Chondrocyte (in vitro differentiated cells): ENCODE results near the gene EXD3. TPM values are rescaled to one million over a fixed set of nuclear protein-coding genes. Genes with fewer than 3 reads are reported as not detected.

ENCODE experiments used
- DNase-seq: peaks from one replicate; pipeline ENCODE4 v3.0.0; 2021; ENCODE audit warnings: mixed read lengths, low spot score
- H3K27ac Mint-ChIP-seq: one replicate; pipeline ENCODE4 v1.8.0; 2021; ENCODE audit warnings: mild to moderate bottlenecking, moderate library complexity, mixed read lengths; ENCODE audit not compliant: unreplicated experiment
- H3K27me3 Mint-ChIP-seq: 2 replicates; pipeline ENCODE4 v1.8.0; 2021; ENCODE audit warnings: low read depth, mixed read lengths
- H3K36me3 Mint-ChIP-seq: 2 replicates; pipeline ENCODE4 v1.8.0; 2021; ENCODE audit warnings: low read depth, mixed read lengths
- H3K4me1 Mint-ChIP-seq: 2 replicates; pipeline ENCODE4 v1.8.0; 2021; ENCODE audit warnings: low read depth, mild to moderate bottlenecking, mixed read lengths
- H3K4me3 Mint-ChIP-seq: one replicate; pipeline ENCODE4 v1.8.0; 2021; ENCODE audit warnings: mild to moderate bottlenecking, moderate library complexity, mixed read lengths; ENCODE audit not compliant: unreplicated experiment
- H3K9me3 Mint-ChIP-seq: 2 replicates; pipeline ENCODE4 v1.8.0; 2021; ENCODE audit warnings: low read depth, mixed read lengths
- CTCF ChIP-seq: fragments of 200-600 bp; sonication (generic); IDR thresholded peaks from 2 replicates; pipeline ENCODE4 v1.5.0; 2021; ENCODE audit warnings: antibody characterized with exemption, mild to moderate bottlenecking, moderate library complexity
- total RNA-seq: library from RNA; stranded (reverse); gene quantifications from 3 replicates; pipeline ENCODE4 v1.2.1, GENCODE V29; 2021

EXD3 gene
- total RNA-seq, 1 donor from 2014 or later = 11.6 TPM

- peak overlapping the region; percentile 73 for H3K4me3 Mint-ChIP-seq
- no peak for TF ChIP-seq CTCF
- no peaks in the 10 kb centered on the region for H3K36me3 Mint-ChIP-seq
- H3K27me3 Mint-ChIP-seq = peaks cover 2% of the 10 kb centered on the region
- DNase-seq = no peak
- H3K27ac Mint-ChIP-seq = peak overlapping the region; percentile 47
- peaks cover 30% of the 10 kb centered on the region for H3K4me1 Mint-ChIP-seq
- H3K9me3 Mint-ChIP-seq = no peaks in the 10 kb centered on the region
Observed at GRCh38 chr9:137300567-137301080, 122.3 kb downstream of the EXD3 start.

DNA sequence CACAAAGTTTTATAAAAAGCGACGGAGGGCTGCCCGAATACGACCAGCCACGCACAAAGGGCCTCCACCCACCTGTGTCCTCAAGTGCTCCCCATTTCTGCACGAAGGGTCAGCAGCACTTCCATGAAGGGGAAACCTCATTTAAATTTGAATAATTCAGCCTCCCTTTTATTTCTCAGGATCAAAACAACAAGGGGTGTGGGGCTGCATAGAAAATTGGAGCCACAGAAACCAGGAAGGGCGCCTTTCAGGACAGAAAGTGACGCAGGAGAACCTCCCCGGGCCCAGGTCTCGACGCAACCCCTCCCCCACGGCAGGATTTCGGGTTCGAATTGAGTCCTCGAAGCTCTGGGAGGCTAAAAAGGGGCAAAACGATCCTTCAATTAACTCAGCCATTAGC, 123.0 kb downstream of the EXD3 start:
- peaks cover 2% of the 10 kb centered on the region for H3K27me3 Mint-ChIP-seq
- H3K27ac Mint-ChIP-seq = no peak overlapping the region

GRCh38 chr9:137299203-137299565, 123.8 kb downstream of the EXD3 start:
- no peak for TF ChIP-seq CTCF
- H3K4me3 Mint-ChIP-seq = no peak overlapping the region
- peaks cover 2% of the 10 kb centered on the region for H3K27me3 Mint-ChIP-seq
- no peak overlapping the region for H3K27ac Mint-ChIP-seq
- H3K9me3 Mint-ChIP-seq = no peaks in the 10 kb centered on the region
- H3K36me3 Mint-ChIP-seq = no peaks in the 10 kb centered on the region
- DNase-seq = no peak
- peaks cover 21% of the 10 kb centered on the region for H3K4me1 Mint-ChIP-seq

More for the DNA sequence above, 123.0 kb downstream of the EXD3 start:
- no peaks in the 10 kb centered on the region for H3K9me3 Mint-ChIP-seq
- DNase-seq = no peak
- TF ChIP-seq CTCF = no peak
- peaks cover 23% of the 10 kb centered on the region for H3K4me1 Mint-ChIP-seq
- no peaks in the 10 kb centered on the region for H3K36me3 Mint-ChIP-seq
- peak overlapping the region; percentile 54 for H3K4me3 Mint-ChIP-seq

- no peaks in the 10 kb centered on the region for H3K36me3 Mint-ChIP-seq
- H3K4me1 Mint-ChIP-seq = peaks cover 21% of the 10 kb centered on the region
- no peak for TF ChIP-seq CTCF
- H3K9me3 Mint-ChIP-seq = no peaks in the 10 kb centered on the region
- no peak overlapping the region for H3K27ac Mint-ChIP-seq
- DNase-seq = no peak
- no peak overlapping the region for H3K4me3 Mint-ChIP-seq
- H3K27me3 Mint-ChIP-seq = peaks cover 2% of the 10 kb centered on the region
Observed at GRCh38 chr9:137298401-137299202, 124.4 kb downstream of the EXD3 start.

- peaks cover 2% of the 10 kb centered on the region for H3K27me3 Mint-ChIP-seq
- H3K4me3 Mint-ChIP-seq = no peak overlapping the region
- DNase-seq = no peak
- TF ChIP-seq CTCF = no peak
- no peak overlapping the region for H3K27ac Mint-ChIP-seq
- H3K4me1 Mint-ChIP-seq = peaks cover 21% of the 10 kb centered on the region
- H3K36me3 Mint-ChIP-seq = no peaks in the 10 kb centered on the region
- no peaks in the 10 kb centered on the region for H3K9me3 Mint-ChIP-seq
Observed at GRCh38 chr9:137297966-137298365, 125.0 kb downstream of the EXD3 start.
